C4-2B (cell line): ENCODE data around the gene MYO15B.

Experiments used
- ZFX ChIP-seq: fragments of 450-650 bp; IDR thresholded peaks from 2 replicates; pipeline ENCODE4 v1.6.1; 2017
- TF ChIP-seq, protein P1 (sequence below): fragments of 450-650 bp; conservative IDR thresholded peaks from 2 replicates; pipeline ENCODE4 v1.5.1; 2017; ENCODE audit warnings: mild to moderate bottlenecking

DNA sequence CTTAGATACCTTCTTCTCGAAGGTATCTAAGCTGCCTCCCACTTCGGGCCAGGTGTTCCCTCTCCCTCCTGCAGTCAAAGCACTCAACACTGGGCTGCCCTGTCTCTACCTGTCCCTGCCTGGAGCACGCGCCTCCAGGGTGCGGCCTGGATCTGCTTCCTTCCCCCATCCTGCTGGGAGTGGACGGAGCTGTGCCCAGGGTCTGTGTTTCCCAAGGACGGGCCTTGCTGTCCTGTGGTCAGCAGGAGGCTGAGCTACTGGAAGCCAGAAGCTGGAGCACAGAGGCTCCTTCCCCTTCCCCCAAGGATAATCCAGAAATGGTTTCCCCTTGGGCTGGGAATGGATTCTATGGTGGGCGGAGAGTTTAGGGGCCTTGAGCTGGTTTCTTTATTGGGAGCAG, 45.4 kb upstream of the MYO15B start:
- TF ChIP-seq, protein P1, sequence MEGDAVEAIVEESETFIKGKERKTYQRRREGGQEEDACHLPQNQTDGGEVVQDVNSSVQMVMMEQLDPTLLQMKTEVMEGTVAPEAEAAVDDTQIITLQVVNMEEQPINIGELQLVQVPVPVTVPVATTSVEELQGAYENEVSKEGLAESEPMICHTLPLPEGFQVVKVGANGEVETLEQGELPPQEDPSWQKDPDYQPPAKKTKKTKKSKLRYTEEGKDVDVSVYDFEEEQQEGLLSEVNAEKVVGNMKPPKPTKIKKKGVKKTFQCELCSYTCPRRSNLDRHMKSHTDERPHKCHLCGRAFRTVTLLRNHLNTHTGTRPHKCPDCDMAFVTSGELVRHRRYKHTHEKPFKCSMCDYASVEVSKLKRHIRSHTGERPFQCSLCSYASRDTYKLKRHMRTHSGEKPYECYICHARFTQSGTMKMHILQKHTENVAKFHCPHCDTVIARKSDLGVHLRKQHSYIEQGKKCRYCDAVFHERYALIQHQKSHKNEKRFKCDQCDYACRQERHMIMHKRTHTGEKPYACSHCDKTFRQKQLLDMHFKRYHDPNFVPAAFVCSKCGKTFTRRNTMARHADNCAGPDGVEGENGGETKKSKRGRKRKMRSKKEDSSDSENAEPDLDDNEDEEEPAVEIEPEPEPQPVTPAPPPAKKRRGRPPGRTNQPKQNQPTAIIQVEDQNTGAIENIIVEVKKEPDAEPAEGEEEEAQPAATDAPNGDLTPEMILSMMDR: no peak
- TF ChIP-seq ZFX: no peak
